Measurements from ENCODE around the gene FAM234A.
"Not testable (repeated sequence)": the region's sequence is repeated elsewhere in the genome, so short reads cannot be mapped to it uniquely, and the experiment has no call there.

Gene FAM234A

GRCh38 chr16:234468-235305, at the start of gene FAM234A:
Gene FAM234A (plus strand): TSS chr16:234821. CDS start chr16:254414, 19,593 bp downstream.
- peak; percentile 95 for DNase-seq

- DNase-seq: no peak
These were observed 49.4 kb upstream of the FAM234A start for GRCh38 chr16:185213-185612.

GRCh38 chr16:185691-186090, 48.9 kb upstream of the FAM234A start:
- no peak for DNase-seq

GRCh38 chr16:187330-187729, 47.3 kb upstream of the FAM234A start:
- no peak for DNase-seq

- no peak for DNase-seq
These were observed 45.9 kb upstream of the FAM234A start for GRCh38 chr16:188674-189073.

- no peak for DNase-seq
These were observed 44.9 kb upstream of the FAM234A start for GRCh38 chr16:189604-190186.

GRCh38 chr16:191831-192230, 42.8 kb upstream of the FAM234A start:
- no peak for DNase-seq

GRCh38 chr16:192686-193085, 41.9 kb upstream of the FAM234A start:
- DNase-seq: no peak

GRCh38 chr16:193441-193840, 41.2 kb upstream of the FAM234A start:
- no peak for DNase-seq

- DNase-seq: no peak
These were observed 40.1 kb upstream of the FAM234A start for GRCh38 chr16:194516-194915.

GRCh38 chr16:200388-200787, 34.2 kb upstream of the FAM234A start:
- DNase-seq: no peak

GRCh38 chr16:203246-203645, 31.4 kb upstream of the FAM234A start:
- no peak for DNase-seq

GRCh38 chr16:204046-204445, 30.6 kb upstream of the FAM234A start:
- not testable (repeated sequence) for DNase-seq

- DNase-seq: not testable (repeated sequence)
These were observed 25.3 kb upstream of the FAM234A start for GRCh38 chr16:209359-209758.

- DNase-seq: not testable (repeated sequence)
These were observed 22.9 kb upstream of the FAM234A start for GRCh38 chr16:211631-212180.

GRCh38 chr16:212999-213398, 21.6 kb upstream of the FAM234A start:
- no peak for DNase-seq

- DNase-seq: no peak
These were observed 14.6 kb upstream of the FAM234A start for GRCh38 chr16:220021-220420.

GRCh38 chr16:228151-228851, 6.3 kb upstream of the FAM234A start:
- DNase-seq: no peak

- peak; percentile 93 for DNase-seq
These were observed 5.5 kb upstream of the FAM234A start, which contains the start of gene LUC7L for GRCh38 chr16:228852-229730. Gene LUC7L (minus strand): TSS chr16:229449. CDS start chr16:229339, 110 bp downstream.

- no peak for DNase-seq
These were observed 4.8 kb upstream of the FAM234A start for GRCh38 chr16:229731-230281.

GRCh38 chr16:230351-230750, 4.3 kb upstream of the FAM234A start:
- not testable (repeated sequence) for DNase-seq

- DNase-seq: no peak
These were observed 3.7 kb upstream of the FAM234A start for GRCh38 chr16:230949-231348.
